ENCODE results near the gene LRCH1.

- TF ChIP-seq CTCF (IDR thresholded peaks at IDR 0.05) (no peak), POLR2A (IDR thresholded peaks at IDR 0.05) (no peak), POLR2AphosphoS5 (IDR thresholded peaks at IDR 0.05) (no peak)
These were observed 34.0 kb downstream of the LRCH1 start for GRCh38 chr13:46586751-46587514.
